Ovary (tissue), 1 donor: ENCODE measurements around the gene TRIB2.

Experiments
- EP300 ChIP-seq: sonication (generic); formaldehyde crosslinking; IDR thresholded peaks from one replicate; pipeline ENCODE4 v1.6.1; 2017; ENCODE audit warnings: antibody characterized with exemption
- POLR2A ChIP-seq: fragments of 450-650 bp; IDR thresholded peaks from one replicate; pipeline ENCODE4 v1.6.1; 2017; ENCODE audit warnings: antibody characterized with exemption, mild to moderate bottlenecking, moderate library complexity

DNA sequence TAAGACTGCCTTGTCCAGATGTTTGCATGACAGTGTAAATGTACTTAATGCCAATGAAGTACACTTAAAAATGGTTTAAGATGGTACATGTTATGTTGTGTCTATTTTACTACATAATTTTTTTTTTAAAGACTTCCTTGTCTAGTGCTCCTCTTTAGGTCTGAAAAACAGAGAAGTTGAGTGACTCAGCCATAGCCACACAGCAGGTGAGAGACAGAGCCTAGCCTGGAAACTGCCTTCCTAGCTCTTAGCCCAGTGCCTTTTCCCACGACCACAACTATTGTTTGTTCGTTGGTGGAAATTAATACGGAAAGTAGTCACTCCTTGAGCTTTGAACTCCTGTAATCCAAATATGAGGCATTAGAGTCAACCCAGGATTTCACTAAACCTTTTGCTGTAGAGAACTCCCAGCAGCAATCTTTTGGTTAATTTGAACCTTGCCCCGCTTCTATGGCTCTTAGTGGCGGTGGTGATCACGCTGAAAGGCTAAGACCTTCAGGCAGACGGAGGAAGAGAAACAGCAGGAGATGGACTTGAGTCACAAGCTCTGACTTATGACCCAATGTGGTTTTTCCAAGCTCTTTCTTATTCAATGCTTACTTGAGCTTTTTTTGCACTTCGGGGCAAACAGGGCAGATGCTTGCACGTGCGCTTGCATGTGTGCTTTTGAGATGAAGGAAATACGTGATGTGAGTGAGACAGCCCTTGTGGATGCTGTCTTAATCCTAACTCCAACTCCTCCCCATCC is 21.2 kb downstream of the TRIB2 start:
- no peak for TF ChIP-seq POLR2A
- TF ChIP-seq EP300: no peak
